HG03139 (cell line): ENCODE measurements around the gene BLVRA.

Experiments
- ATAC-seq: cut with Tn5 transposase; IDR thresholded peaks from one replicate; pipeline ENCODE4 v1.9.1; 2021; ENCODE audit not compliant: unreplicated experiment

BLVRA gene

DNA sequence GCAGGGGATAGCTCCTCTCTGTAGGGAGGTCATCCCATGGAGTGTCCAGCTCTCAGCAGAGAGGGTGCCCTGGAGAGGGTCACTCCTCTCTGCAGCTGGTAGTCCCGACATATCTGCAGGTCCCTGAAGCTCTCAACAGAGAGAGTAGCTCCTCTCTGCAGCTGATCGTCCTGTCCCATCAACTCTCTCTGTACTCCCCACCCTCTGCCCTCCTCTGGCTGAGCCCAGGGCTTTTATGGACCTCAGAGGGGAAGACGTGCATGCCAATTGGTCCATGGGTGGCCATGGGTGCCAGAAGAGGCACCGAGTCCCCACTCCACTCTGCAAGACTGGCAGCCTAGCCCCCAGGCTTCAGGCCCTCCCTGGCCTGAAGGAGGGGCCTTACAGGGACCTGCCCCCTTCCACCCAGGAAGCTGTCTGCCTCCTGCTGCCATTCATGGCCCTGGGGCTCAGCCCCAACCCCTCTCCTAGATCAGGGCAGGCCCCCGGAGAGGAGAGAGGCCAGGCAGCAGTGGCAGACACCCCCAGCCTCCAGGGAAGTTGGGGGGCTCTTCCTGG lies 9.0 kb upstream of the BLVRA start:
- ATAC-seq = no peak

GRCh38 chr7:43750016-43750887 lies 8.2 kb upstream of the BLVRA start:
- ATAC-seq = no peak

- ATAC-seq = no peak
These were observed 6.1 kb upstream of the BLVRA start for GRCh38 chr7:43752411-43752810.

DNA sequence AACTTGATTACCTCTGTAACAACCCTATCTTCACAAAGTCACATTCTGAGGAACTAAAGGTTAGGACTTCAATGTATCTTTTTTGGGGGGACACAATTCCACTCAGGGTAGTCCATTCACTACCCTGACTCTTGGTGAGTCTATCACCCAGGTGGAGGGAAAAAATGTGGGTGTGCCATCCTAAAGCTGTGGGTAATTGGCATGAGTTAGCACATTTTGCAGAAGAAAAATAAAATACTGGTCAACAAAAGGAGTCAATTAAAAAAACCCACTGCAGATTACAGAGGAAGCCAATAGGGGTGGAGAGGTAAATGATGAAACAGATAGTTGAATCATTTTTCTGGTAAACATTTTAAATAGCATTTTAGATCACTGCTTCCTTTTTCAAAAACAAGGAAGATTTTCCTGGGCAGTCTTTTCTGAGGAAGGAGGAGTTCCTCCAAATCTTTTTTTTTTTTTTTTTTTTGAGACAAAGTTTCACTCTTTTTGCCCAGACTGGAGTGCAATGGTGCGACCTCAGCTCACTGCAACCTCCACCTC lies 5.1 kb upstream of the BLVRA start:
- no peak for ATAC-seq

DNA sequence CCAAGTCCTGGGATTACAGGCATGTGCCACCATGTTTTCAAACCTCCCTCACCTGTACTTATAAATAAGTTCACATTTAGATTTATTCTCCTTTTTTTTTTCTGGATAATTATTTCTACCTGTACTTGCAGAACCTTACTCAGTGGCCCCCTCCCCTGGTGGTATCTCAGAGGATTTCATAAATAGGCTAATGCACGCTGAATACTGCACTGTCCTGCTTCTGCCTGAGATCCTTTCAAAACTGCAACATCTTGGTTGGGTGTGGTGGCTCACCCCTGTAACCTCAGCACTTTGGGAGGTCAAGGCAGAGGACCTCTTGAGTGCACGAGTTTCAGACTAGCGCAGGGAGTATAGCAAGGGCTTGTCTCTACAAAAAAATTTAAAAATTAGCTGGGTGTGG lies 4.6 kb upstream of the BLVRA start:
- no peak for ATAC-seq

DNA sequence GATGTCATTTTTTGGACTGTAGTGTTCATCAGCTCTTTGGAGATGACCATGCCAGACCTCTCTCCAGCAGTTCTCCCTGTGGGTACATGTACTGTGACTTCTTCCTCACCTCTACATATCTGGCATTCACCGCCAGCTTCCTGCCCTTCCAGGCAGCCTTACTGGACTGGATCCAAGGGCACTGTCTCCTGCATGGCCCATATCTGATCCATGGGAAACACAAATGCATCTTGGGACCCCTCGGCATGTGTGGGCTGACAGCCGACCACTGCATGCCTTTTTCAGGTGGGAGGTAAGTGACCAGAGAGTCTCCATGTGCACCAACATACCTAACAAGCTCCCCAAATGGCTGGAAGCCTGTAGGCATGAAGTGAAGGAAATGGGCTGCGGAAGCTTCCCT lies 3.9 kb upstream of the BLVRA start:
- no peak for ATAC-seq

DNA sequence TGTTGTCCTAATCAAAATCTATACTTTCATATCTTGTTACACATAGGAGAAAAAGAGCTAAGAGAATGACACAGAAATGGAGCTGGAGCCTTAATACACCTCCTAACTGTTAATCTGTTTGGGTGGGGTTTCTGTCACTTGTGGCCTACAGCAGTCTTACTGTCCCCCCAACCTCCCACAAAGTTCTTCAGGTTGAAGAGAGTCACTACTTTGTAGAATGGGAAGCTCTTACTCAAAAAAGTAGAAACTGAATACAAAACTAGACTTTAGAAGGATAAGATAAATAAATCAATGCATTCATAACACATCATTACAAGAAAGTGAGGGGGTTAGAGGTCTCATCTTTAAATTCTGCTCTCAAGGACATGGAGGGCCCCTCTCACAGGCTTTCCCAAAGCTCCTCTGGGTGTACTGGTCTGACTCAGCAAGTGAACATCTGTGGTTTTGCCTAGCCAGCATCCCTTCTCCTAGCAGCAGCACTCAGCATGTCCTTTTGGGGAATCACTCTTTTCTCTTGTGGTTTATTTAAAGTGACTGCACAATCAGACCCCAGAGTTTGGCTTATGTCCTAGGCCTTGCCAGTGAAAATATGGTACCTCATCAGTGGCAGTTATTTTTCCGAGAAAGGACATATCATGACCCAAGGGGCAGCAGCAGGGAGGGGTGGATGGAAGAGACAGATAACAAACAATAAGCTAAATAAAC lies 2.0 kb upstream of the BLVRA start:
- no peak for ATAC-seq

DNA sequence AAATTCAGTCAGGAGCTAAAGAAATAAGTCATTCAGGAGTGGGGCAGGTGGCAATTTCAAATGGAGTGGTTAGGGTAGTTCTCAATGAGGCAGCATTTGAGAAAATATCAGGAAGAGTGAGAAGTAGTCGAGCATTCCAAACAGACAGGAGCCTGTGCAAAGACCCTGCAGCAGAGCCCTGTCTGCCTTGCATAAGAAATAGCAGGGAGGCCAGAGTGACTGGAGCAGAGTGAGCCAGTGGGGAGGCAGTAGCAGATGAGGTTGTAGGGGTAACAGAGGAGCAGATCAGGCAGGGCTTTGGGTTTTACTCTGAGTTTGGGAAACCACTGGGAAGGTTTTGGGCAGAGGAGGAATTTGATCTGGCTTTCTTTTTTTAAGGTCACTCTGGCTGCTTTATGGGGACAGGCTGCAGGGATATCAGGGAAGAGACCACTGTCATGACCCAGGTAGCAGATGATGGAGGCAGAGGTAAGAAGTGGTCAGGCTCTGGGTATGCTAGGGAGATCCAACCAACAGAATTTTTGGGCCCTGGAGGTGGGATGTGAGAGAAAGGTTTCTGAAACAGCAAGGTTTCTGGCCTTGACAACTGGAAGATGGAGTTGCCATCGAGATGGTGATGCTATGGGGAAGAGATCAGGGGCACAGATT lies 1.3 kb upstream of the BLVRA start:
- ATAC-seq = no peak

GRCh38 chr7:43758822-43759683 lies 573 bp downstream of the BLVRA start:
- ATAC-seq = peak; percentile 44

- ATAC-seq = no peak
These were observed 2.4 kb downstream of the BLVRA start for GRCh38 chr7:43760861-43761260.

GRCh38 chr7:43761382-43761781 lies 2.9 kb downstream of the BLVRA start:
- ATAC-seq = no peak

DNA sequence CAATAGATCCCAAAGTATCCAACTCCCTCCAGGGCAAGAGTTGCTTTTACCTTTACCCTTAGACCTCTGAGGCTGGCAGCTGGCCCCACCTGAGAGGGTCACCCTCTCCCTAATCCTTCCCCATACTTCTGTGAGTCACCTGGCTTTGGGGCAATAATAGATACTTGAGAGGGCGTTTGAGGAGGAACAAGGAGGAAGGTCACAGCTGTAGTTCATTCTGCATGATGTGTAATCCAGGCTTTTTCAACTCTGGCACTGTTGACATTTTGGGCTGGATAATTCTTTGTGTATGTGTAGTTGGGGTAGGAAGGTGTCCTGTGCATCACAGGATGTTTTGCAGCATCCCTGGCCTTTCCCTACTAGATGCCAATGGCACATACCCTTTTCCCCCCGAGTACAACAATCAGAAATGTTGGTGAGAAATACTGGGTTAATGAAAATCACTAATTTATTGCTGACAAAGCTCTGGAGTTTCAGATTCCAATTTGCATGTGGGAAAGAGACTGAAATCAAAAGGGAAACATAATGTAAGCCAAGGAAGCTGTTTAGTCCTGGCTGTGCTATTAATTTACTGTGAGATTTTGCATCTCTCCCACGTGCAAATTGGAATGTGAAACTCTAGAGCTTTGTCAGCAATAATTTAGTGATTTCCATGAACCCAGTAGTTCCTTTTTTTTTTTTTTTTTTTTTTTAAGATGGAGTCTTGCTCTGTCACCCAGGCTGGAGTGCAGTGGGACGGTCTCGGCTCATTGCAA lies 3.6 kb downstream of the BLVRA start:
- no peak for ATAC-seq

- ATAC-seq = no peak
These were observed 4.7 kb downstream of the BLVRA start for GRCh38 chr7:43763183-43763582.

- no peak for ATAC-seq
These were observed 5.7 kb downstream of the BLVRA start for GRCh38 chr7:43764039-43764761.

GRCh38 chr7:43764807-43765491 lies 6.5 kb downstream of the BLVRA start:
- ATAC-seq = no peak

- ATAC-seq = no peak
These were observed 8.1 kb downstream of the BLVRA start for GRCh38 chr7:43766564-43766963.

DNA sequence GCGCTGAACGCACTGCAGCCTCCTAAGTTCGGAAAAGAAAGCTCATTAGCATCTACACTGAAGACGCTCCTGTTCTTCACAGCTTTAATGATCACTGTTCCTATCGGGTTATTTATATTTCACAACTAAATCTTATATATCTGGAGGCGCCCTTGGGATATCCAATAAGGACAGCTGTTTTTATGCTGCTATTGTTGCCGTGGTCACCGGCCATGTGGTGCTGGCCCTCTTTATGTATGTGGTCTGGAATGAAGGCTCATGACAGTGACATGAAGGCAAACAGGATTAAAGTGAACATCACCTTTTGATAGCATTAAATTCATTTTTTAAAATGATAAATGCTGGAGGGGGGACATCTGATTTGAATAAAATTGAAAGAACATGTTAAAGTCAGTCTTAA lies 8.8 kb downstream of the BLVRA start:
- no peak for ATAC-seq

GRCh38 chr7:43768201-43768886 lies 9.9 kb downstream of the BLVRA start:
- no peak for ATAC-seq
